MM.1S (cell line): ENCODE results near the gene DDX51.

Experiments
- DNase-seq: peaks from one replicate; pipeline ENCODE4 v3.0.0-alpha.2; 2015
- H2AFZ ChIP-seq: fragments of 300-600 bp; sonication (generic); 2 replicates; pipeline ENCODE4 v1.6.0; 2016; ENCODE audit warnings: antibody characterized with exemption, low read length
- H3F3A ChIP-seq: fragments of 300-600 bp; sonication (generic); 2 replicates; pipeline ENCODE4 v1.6.1; 2016; ENCODE audit warnings: mild to moderate bottlenecking, antibody characterized with exemption, low read length, moderate library complexity, mixed read lengths; ENCODE audit not compliant: insufficient read depth
- H3K27ac ChIP-seq: fragments of 300-600 bp; sonication (generic); 2 replicates; pipeline ENCODE4 v1.5.1; 2016; ENCODE audit warnings: mild to moderate bottlenecking, low read length
- H3K27me3 ChIP-seq: fragments of 300-600 bp; sonication (generic); replicated peaks from 2 replicates; pipeline ENCODE4 v1.6.0; 2016; ENCODE audit warnings: low read length; ENCODE audit not compliant: insufficient read depth
- H3K36me3 ChIP-seq: fragments of 300-600 bp; sonication (generic); replicated peaks from 2 replicates; pipeline ENCODE4 v1.6.1; 2016; ENCODE audit warnings: mild to moderate bottlenecking, low read length, mixed read lengths; ENCODE audit not compliant: insufficient read depth
- H3K4me1 ChIP-seq: fragments of 300-600 bp; sonication (generic); 2 replicates; pipeline ENCODE4 v1.6.1; 2016; ENCODE audit warnings: low read length, mixed read lengths
- H3K4me2 ChIP-seq: fragments of 300-600 bp; sonication (generic); 2 replicates; pipeline ENCODE4 v1.6.0; 2016; ENCODE audit warnings: low read depth, low read length
- H3K4me3 ChIP-seq: fragments of 300-600 bp; sonication (generic); 2 replicates; pipeline ENCODE4 v1.5.1; 2016; ENCODE audit warnings: low read length, mixed read lengths
- H3K79me2 ChIP-seq: fragments of 300-600 bp; sonication (generic); 2 replicates; pipeline ENCODE4 v1.6.1; 2016; ENCODE audit warnings: mixed run types, low read length, mixed read lengths
- H3K9ac ChIP-seq: fragments of 300-600 bp; sonication (generic); 2 replicates; pipeline ENCODE4 v1.6.1; 2016; ENCODE audit warnings: low read length, mixed read lengths
- H3K9me2 ChIP-seq: fragments of 300-600 bp; sonication (generic); replicated peaks from 2 replicates; pipeline ENCODE4 v1.6.1; 2016; ENCODE audit warnings: mild to moderate bottlenecking, low read length, mixed read lengths; ENCODE audit not compliant: insufficient read depth
- H3K9me3 ChIP-seq: fragments of 300-600 bp; sonication (generic); replicated peaks from 2 replicates; pipeline ENCODE4 v1.6.1; 2016; ENCODE audit warnings: mild to moderate bottlenecking, low read length, mixed read lengths; ENCODE audit not compliant: insufficient read depth
- H4K20me1 ChIP-seq: fragments of 300-600 bp; sonication (generic); 2 replicates; pipeline ENCODE4 v1.6.1; 2016; ENCODE audit warnings: mild to moderate bottlenecking, low read length, moderate library complexity, mixed read lengths; ENCODE audit not compliant: insufficient read depth
- EZH2 ChIP-seq: fragments of 300-600 bp; sonication (generic); optimal IDR thresholded peaks from 2 replicates; pipeline ENCODE3; 2017; ENCODE audit warnings: low read depth, mild to moderate bottlenecking, antibody characterized with exemption, low read length, mixed read lengths
- EZH2phosphoT487 ChIP-seq: fragments of 300-600 bp; sonication (generic); IDR thresholded peaks from 2 replicates; pipeline ENCODE4 v1.6.1; 2018; ENCODE audit warnings: antibody characterized with exemption, low read length
- TF ChIP-seq, protein P1 (sequence below): fragments of 300-600 bp; sonication (generic); IDR thresholded peaks from 2 replicates; pipeline ENCODE4 v1.5.1; 2016; ENCODE audit warnings: antibody characterized with exemption, low read length, mixed read lengths

DDX51 gene

DNA sequence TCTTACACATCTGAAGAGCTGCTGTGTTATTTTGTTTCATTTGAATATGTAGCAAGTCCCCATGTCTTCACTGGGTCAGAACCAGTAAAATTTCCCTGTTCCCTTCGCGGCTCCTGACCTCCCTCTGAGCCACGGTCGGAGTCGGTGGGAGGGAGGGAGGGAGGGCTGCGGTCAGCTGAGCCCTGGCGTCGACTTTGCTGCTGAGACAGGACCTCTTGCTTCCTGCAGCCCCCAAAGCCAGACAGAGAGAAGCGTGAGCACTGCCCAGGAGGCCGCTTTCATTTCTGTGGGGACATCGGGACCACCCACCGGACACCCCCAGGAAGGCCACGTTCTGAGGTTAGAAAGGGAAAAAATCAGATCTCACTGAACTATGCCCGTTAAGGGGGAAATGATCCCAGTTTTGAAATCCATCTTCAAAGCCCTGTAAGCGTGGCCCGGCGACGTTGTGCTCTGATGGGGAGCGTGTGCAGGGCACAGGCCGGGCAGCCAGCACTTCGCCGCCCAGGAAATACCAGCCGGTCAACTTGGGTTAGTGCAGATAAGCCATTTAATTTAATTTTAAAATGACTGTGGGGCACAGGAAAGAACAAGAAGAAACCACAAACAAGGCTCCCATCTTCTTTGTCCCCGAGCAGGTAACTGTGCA, 42.2 kb upstream of the DDX51 start:
- H2AFZ ChIP-seq = no peak overlapping the region
- TF ChIP-seq, protein P1, sequence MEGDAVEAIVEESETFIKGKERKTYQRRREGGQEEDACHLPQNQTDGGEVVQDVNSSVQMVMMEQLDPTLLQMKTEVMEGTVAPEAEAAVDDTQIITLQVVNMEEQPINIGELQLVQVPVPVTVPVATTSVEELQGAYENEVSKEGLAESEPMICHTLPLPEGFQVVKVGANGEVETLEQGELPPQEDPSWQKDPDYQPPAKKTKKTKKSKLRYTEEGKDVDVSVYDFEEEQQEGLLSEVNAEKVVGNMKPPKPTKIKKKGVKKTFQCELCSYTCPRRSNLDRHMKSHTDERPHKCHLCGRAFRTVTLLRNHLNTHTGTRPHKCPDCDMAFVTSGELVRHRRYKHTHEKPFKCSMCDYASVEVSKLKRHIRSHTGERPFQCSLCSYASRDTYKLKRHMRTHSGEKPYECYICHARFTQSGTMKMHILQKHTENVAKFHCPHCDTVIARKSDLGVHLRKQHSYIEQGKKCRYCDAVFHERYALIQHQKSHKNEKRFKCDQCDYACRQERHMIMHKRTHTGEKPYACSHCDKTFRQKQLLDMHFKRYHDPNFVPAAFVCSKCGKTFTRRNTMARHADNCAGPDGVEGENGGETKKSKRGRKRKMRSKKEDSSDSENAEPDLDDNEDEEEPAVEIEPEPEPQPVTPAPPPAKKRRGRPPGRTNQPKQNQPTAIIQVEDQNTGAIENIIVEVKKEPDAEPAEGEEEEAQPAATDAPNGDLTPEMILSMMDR = no peak
- TF ChIP-seq EZH2 (no peak), EZH2phosphoT487 (no peak)
- no peak overlapping the region for H3K27ac ChIP-seq
- H3K36me3 ChIP-seq = no peaks in the 10 kb centered on the region
- no peaks in the 10 kb centered on the region for H3K9me2 ChIP-seq
- DNase-seq = no peak
- no peaks in the 10 kb centered on the region for H4K20me1 ChIP-seq
- no peaks in the 10 kb centered on the region for H3K4me1 ChIP-seq
- peak overlapping the region; percentile 29; the same call in 1 of the 2 replicates for H3K4me2 ChIP-seq
- no peak overlapping the region for H3K9ac ChIP-seq
- H3K27me3 ChIP-seq = peaks cover 47% of the 10 kb centered on the region
- no peaks in the 10 kb centered on the region for H3F3A ChIP-seq
- H3K79me2 ChIP-seq = no peaks in the 10 kb centered on the region
- no peaks in the 10 kb centered on the region for H3K9me3 ChIP-seq
- 0 out of 2 replicates have a peak overlapping the region, but pooled peaks have one; percentile 12 for H3K4me3 ChIP-seq

- no peak overlapping the region for H3K9ac ChIP-seq
- no peak for DNase-seq
- no peaks in the 10 kb centered on the region for H3K9me2 ChIP-seq
- H4K20me1 ChIP-seq = no peaks in the 10 kb centered on the region
- no peak for TF ChIP-seq EZH2
- TF ChIP-seq, protein P1 = no peak
- no peak for TF ChIP-seq EZH2phosphoT487
- H3K4me3 ChIP-seq = 0 out of 2 replicates have a peak overlapping the region, but pooled peaks have one; percentile 12
- no peaks in the 10 kb centered on the region for H3K36me3 ChIP-seq
- no peaks in the 10 kb centered on the region for H3K4me1 ChIP-seq
- H3K9me3 ChIP-seq = no peaks in the 10 kb centered on the region
- H3K4me2 ChIP-seq = peak overlapping the region; percentile 29; the same call in 1 of the 2 replicates
- H3K27ac ChIP-seq = no peak overlapping the region
- H2AFZ ChIP-seq = no peak overlapping the region
- no peaks in the 10 kb centered on the region for H3F3A ChIP-seq
- H3K27me3 ChIP-seq = peaks cover 43% of the 10 kb centered on the region
- no peaks in the 10 kb centered on the region for H3K79me2 ChIP-seq
Measured at GRCh38 chr12:132185705-132186104, 41.6 kb upstream of the DDX51 start.

GRCh38 chr12:132182711-132183365, 38.7 kb upstream of the DDX51 start:
- Histone ChIP-seq H3K36me3 (no peaks in the 10 kb centered on the region), H3K4me3 (no peak overlapping the region), H3K4me2 (no peak overlapping the region), H3K27ac (no peak overlapping the region), H3K79me2 (no peaks in the 10 kb centered on the region), H3K27me3 (peaks cover 36% of the 10 kb centered on the region), H3F3A (no peaks in the 10 kb centered on the region), H2AFZ (no peak overlapping the region), H4K20me1 (no peaks in the 10 kb centered on the region), H3K9ac (no peak overlapping the region), H3K4me1 (no peaks in the 10 kb centered on the region), H3K9me3 (no peaks in the 10 kb centered on the region), H3K9me2 (no peaks in the 10 kb centered on the region)
- TF ChIP-seq EZH2 (no peak), EZH2phosphoT487 (no peak)
- TF ChIP-seq, protein P1 = no peak
- no peak for DNase-seq
